Fibroblast of villous mesenchyme (primary cell): Measurements from ENCODE around the gene PDIA3. TPM values are rescaled to one million over a fixed set of nuclear protein-coding genes. Genes with fewer than 3 reads are reported as not detected.

ENCODE experiments used
- DNase-seq: peaks from one replicate; pipeline ENCODE4 v3.0.0-alpha.2; 2010; ENCODE audit warnings: low read depth
- H3K4me3 ChIP-seq: 2 replicates; pipeline ENCODE4 v1.5.1; 2011; ENCODE audit warnings: low read depth, mild to moderate bottlenecking, low read length
- total RNA-seq: library from RNA; depleted of rRNA; stranded (reverse); fragments of >200 nt; gene quantifications from 2 replicates; pipeline ENCODE4 v1.2.3, GENCODE V29; 2012
- TF ChIP-seq, protein P1 (sequence below): IDR thresholded peaks from 2 replicates; pipeline ENCODE4 v1.5.1; 2012; ENCODE audit warnings: low read depth, mild to moderate bottlenecking, low read length; ENCODE audit not compliant: insufficient read depth

Gene PDIA3
- total RNA-seq, 1 donor, result 185 TPM

DNA sequence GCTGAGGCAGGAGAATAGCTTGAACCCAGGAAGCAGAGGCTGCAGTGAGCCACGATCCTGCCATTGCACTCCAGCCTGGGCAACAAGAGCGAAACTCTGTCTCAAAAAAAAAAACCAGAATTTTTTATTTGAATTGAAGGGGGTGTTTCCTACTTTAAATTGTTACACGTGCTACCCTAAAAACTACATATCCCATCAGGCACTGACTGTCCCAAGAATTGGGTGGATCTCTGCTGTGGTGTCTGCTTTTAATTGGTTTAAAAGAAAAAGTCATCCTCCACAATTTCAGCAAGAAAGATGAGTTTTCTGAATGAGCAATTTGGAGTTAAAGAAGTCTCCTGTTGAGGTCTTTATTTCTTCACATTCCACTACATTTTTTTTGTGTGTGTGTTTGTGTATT is 2.1 kb downstream of the PDIA3 start:
- DNase-seq, result peak; percentile 36
- TF ChIP-seq, protein P1, sequence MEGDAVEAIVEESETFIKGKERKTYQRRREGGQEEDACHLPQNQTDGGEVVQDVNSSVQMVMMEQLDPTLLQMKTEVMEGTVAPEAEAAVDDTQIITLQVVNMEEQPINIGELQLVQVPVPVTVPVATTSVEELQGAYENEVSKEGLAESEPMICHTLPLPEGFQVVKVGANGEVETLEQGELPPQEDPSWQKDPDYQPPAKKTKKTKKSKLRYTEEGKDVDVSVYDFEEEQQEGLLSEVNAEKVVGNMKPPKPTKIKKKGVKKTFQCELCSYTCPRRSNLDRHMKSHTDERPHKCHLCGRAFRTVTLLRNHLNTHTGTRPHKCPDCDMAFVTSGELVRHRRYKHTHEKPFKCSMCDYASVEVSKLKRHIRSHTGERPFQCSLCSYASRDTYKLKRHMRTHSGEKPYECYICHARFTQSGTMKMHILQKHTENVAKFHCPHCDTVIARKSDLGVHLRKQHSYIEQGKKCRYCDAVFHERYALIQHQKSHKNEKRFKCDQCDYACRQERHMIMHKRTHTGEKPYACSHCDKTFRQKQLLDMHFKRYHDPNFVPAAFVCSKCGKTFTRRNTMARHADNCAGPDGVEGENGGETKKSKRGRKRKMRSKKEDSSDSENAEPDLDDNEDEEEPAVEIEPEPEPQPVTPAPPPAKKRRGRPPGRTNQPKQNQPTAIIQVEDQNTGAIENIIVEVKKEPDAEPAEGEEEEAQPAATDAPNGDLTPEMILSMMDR, result no peak
- H3K4me3 ChIP-seq, result peak overlapping the region; percentile 73

DNA sequence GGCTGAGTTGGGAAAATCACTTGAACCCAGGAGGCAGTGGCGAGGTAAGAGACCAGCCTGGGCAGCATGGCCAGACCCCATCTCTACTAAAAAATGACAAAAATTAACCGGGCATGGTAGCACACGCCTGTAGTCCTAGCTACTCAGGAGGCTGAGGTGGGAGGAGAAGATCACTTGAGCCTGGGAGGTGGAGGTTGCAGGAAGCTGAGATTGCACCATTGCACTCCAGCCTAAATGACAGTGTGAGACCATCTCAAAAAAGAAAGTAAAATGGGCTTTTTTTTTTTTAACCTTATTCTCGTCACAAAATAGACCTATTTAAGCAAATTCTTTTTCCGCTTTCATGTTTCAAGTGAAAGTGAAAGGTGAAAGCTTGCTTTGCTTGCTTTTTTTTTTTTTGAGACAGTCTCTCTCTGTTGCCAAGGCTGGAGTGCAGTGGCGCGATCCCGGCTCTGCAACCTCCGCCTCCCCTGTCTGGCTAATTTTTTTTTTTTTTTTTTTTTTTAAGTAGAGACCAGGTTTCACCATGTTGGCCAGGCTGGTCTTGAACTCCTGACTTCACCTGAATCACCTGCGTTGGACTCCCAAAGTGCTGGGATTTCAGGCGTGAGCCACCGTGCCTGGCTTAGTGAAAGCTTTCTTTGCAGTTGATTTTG is 3.6 kb downstream of the PDIA3 start:
- peak overlapping the region; percentile 43 for H3K4me3 ChIP-seq
- peak; percentile 57 for DNase-seq
- TF ChIP-seq, protein P1, result no peak

DNA sequence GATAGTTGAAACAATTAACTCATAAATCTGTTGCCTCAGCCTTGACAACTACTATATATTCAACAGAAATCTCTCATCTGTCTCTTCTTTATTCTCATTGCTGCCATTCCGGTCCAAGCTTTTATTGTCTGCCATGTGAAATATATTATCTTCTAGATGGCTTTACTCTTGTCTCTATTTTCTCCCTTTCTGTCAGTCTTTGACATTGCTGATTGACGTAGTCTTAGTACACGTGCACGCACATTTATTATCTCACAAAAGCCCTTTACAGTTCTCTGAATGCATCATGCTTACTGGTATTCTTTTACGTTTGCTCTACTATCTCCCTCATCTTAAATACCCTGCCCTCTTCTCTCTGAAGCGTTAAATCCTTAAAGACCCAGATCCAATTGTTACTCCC is 5.6 kb downstream of the PDIA3 start:
- no peak overlapping the region for H3K4me3 ChIP-seq
- TF ChIP-seq, protein P1, result no peak
- DNase-seq, result no peak

DNA sequence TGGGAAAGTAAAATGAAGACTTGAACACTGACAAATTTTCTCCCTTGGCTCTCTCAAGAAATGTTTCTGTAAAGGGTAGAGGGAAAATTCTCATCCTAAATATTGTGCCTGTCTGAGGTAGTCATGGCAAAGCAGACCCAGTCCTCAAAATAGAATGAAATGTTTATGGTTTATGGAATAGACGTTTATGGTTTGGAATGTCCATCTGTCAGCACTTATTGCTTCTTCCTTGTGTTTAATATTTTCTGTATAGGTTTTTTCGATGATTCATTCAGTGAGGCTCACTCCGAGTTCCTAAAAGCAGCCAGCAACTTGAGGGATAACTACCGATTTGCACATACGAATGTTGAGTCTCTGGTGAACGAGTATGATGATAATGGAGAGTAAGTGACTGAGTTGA is 16.6 kb downstream of the PDIA3 start:
- TF ChIP-seq, protein P1, result no peak
- H3K4me3 ChIP-seq, result no peak overlapping the region
- peak; percentile 68 for DNase-seq

DNA sequence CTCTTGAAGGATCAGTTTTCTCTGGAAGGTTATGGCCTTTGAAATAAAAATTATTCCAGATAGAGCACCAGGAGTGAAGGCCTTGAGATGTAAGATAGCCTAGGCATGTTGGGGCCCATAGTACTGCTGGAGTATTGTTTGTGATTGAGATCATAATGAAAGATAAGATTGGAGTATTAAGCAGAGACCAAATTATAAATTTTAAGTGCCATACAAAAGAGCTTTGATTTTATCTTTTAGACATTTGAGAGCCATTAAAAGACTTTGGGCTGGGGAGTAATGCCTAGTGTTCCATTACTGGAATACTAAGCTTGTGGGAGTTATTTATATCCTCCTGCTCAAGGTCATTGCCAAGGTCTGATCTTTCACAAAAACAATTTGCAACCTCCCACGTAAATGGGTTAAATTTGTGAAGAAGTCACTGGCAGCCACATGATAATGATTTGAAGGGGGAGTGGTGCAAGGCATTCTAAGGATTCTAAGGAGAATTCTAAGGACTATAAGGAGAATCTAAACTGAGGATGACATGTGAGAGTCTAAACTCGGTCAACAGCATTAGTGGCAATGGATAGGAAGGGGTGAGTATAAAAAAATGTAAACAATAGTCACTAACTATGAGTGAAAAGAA is 17.7 kb downstream of the PDIA3 start:
- H3K4me3 ChIP-seq, result no peak overlapping the region
- TF ChIP-seq, protein P1, result no peak
- DNase-seq, result peak; percentile 46

DNA sequence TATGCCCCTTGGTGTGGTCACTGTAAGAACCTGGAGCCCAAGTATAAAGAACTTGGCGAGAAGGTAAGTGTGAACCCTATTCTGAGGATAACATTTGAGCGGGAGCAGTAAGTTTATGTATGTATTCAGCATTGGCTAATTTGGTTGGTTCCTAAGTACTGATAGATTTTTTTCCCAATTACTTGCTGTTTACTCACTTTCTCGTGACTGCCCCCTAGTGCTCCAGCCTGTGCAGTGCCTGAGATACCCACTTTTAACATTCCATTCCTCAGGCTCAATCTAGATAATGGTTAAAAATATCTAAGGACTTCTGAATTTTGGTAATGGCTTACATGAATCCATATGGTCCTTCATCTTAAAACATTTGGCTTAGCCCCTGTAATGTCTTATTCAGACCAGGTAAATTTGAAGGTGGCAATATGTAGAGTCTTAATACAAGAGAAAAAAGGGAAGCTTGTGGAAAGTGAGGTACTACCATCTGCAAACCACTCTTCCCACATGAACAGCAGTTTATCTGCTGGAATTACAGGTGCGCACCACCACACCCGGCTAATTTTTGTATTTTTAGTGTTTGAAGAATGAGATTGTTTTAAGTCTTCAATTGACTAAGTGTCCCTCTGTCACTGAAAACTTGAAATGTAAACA is 23.5 kb downstream of the PDIA3 start:
- H3K4me3 ChIP-seq, result no peak overlapping the region
- TF ChIP-seq, protein P1, result peak; percentile 89
- DNase-seq, result peak; percentile 66
